SH-SY5Y (cell line): ENCODE results near the gene CPED1.

ENCODE experiments used
- GATA2 ChIP-seq: IDR thresholded peaks from 2 replicates; pipeline ENCODE4 v1.6.1; 2011; ENCODE audit warnings: mild to moderate bottlenecking, low read depth, low read length
- GATA3 ChIP-seq: IDR thresholded peaks from 2 replicates; pipeline ENCODE4 v1.6.1; 2011; ENCODE audit warnings: low read depth, mild to moderate bottlenecking, low read length, moderate library complexity

DNA sequence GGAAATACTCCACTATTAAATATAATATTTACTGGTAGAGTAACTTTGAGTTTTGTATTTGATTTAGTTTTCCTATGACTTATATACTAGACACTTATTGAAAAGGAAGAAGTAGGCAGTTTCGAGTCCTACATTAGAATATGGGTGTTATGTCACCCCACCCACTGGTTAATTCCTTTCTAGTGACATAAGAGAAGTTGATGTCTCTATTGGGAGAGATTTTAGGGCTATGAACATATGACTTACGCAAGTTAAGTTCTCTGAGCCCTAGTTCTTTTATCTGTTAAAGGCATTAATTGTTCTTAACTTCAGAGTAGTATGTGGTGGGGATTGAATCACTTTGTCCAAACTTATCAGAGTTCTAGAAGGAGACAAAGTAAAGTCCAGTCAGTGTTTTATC lies 30.5 kb downstream of the CPED1 start:
- TF ChIP-seq GATA3 (no peak), GATA2 (no peak)
